ENCODE data around the gene YIF1B. TPM values are rescaled to one million over a fixed set of nuclear protein-coding genes. Genes with fewer than 3 reads are reported as not detected.

YIF1B gene
- total RNA-seq, 1 donor from 2014 or later = 93.3 TPM

DNA sequence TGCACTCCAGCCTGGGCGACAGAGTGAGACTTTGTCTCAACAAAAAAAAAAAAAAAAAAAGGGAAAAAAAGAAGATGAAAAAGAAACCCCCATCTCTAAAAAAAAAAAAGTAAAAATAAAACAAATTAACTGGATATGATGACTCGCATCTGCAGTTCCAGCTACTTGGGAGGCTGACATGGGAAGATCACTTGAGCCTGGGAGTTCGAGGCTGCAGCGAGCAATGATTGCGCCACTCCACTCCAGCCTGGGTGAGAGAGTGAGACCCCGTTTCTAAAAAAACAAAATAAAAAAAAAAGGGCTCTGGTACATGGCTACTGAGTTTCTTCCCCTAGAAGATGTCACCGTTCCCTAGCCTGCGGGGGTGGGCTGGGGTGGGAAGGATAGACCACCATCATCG lies 17.5 kb upstream of the YIF1B start:
- peaks cover 6% of the 10 kb centered on the region for H3K36me3 Mint-ChIP-seq (ENCODE audit: low read depth)
- H3K4me1 Mint-ChIP-seq (ENCODE audit: low read depth) = peaks cover 7% of the 10 kb centered on the region
- H3K27ac Mint-ChIP-seq (ENCODE audit: unreplicated experiment) = no peak overlapping the region
- DNase-seq (ENCODE audit: low spot score) = no peak
- H3K9me3 Mint-ChIP-seq (ENCODE audit: low read depth) = no peaks in the 10 kb centered on the region
- TF ChIP-seq, protein P1, sequence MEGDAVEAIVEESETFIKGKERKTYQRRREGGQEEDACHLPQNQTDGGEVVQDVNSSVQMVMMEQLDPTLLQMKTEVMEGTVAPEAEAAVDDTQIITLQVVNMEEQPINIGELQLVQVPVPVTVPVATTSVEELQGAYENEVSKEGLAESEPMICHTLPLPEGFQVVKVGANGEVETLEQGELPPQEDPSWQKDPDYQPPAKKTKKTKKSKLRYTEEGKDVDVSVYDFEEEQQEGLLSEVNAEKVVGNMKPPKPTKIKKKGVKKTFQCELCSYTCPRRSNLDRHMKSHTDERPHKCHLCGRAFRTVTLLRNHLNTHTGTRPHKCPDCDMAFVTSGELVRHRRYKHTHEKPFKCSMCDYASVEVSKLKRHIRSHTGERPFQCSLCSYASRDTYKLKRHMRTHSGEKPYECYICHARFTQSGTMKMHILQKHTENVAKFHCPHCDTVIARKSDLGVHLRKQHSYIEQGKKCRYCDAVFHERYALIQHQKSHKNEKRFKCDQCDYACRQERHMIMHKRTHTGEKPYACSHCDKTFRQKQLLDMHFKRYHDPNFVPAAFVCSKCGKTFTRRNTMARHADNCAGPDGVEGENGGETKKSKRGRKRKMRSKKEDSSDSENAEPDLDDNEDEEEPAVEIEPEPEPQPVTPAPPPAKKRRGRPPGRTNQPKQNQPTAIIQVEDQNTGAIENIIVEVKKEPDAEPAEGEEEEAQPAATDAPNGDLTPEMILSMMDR (IDR thresholded peaks at IDR 0.05) = no peak
- no peaks in the 10 kb centered on the region for H3K27me3 Mint-ChIP-seq (ENCODE audit: low read depth)
- H3K4me3 Mint-ChIP-seq (ENCODE audit: unreplicated experiment) = no peak overlapping the region

DNA sequence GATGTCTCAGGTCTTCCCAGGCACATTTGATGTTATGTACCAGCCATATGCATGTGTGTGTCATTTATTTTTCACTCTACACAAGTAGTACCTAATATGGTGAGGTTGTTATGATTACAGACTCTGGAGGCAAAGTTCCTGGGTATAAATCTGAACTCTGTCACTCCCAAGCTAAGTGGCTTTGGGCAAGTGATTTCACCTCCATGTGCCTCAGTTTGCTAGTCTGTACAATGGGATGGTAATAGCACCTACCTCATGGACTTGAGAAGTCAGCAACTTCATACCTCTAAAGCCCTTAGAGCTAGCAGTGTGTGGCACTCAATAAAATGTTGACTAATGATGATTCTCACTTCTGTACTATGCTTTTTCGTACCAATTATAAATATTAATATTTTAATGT lies 16.0 kb upstream of the YIF1B start:
- peaks cover 2% of the 10 kb centered on the region for H3K4me1 Mint-ChIP-seq (ENCODE audit: low read depth)
- no peak for DNase-seq (ENCODE audit: low spot score)
- TF ChIP-seq, protein P1 (IDR thresholded peaks at IDR 0.05) = no peak
- H3K9me3 Mint-ChIP-seq (ENCODE audit: low read depth) = no peaks in the 10 kb centered on the region
- H3K36me3 Mint-ChIP-seq (ENCODE audit: low read depth) = peaks cover 15% of the 10 kb centered on the region
- no peak overlapping the region for H3K4me3 Mint-ChIP-seq (ENCODE audit: unreplicated experiment)
- H3K27me3 Mint-ChIP-seq (ENCODE audit: low read depth) = no peaks in the 10 kb centered on the region
- H3K27ac Mint-ChIP-seq (ENCODE audit: unreplicated experiment) = no peak overlapping the region

DNA sequence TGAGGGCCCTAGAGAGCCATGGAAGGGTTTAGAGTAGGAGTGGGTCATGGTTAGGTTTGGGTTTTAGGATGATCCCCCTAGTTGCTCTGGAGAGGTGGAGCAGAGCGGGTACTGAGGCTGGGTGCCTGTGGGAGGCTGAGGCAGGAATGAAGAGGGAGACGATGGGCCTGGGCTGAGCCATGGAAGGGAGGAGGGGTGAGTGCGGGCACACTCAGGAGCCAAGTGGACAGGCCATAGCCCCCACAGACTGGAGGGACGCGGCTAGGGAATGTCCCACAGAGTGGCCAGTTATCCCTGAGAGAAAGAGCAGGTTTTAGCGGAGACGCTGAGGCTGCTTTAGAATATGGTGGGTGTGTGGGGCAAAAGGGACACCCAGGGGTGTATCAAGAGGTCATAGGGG lies 13.9 kb upstream of the YIF1B start:
- Mint-ChIP-seq H3K4me1 (ENCODE audit: low read depth) (no peaks in the 10 kb centered on the region), H3K4me3 (ENCODE audit: unreplicated experiment) (no peak overlapping the region), H3K27ac (ENCODE audit: unreplicated experiment) (peak overlapping the region; percentile 19), H3K27me3 (ENCODE audit: low read depth) (no peaks in the 10 kb centered on the region), H3K9me3 (ENCODE audit: low read depth) (no peaks in the 10 kb centered on the region), H3K36me3 (ENCODE audit: low read depth) (peaks cover 25% of the 10 kb centered on the region)
- TF ChIP-seq, protein P1 (IDR thresholded peaks at IDR 0.05) = no peak
- no peak for DNase-seq (ENCODE audit: low spot score)

DNA sequence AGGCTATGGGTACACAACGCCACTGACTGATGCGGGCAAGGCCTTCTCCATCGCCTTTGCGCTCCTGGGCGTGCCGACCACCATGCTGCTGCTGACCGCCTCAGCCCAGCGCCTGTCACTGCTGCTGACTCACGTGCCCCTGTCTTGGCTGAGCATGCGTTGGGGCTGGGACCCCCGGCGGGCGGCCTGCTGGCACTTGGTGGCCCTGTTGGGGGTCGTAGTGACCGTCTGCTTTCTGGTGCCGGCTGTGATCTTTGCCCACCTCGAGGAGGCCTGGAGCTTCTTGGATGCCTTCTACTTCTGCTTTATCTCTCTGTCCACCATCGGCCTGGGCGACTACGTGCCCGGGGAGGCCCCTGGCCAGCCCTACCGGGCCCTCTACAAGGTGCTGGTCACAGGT lies 10.8 kb upstream of the YIF1B start:
- no peak for DNase-seq (ENCODE audit: low spot score)
- Mint-ChIP-seq H3K9me3 (ENCODE audit: low read depth) (no peaks in the 10 kb centered on the region), H3K36me3 (ENCODE audit: low read depth) (peaks cover 31% of the 10 kb centered on the region), H3K4me3 (ENCODE audit: unreplicated experiment) (no peak overlapping the region), H3K27me3 (ENCODE audit: low read depth) (no peaks in the 10 kb centered on the region), H3K27ac (ENCODE audit: unreplicated experiment) (no peak overlapping the region), H3K4me1 (ENCODE audit: low read depth) (peaks cover 15% of the 10 kb centered on the region)
- TF ChIP-seq, protein P1 (IDR thresholded peaks at IDR 0.05) = no peak

DNA sequence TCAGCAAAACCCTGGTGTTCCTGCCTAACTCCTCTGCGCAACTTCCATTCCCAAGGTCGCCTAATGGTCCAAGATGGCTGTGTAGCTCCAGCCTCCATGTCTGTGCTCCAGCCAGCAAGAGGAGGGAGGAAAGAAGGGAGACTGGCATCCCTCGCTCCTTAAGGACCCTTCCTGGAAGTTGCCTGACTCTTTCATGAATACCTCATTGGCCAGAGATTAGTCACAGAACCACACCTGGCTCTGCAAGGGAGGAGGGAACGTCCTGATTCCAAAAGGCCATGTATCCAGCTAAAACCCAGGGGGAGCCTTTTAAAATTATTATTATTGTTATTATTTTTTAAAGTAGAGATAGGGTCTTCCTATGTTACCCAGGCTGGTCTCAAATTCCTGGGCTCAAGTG lies 8.7 kb upstream of the YIF1B start:
- peaks cover 28% of the 10 kb centered on the region for H3K36me3 Mint-ChIP-seq (ENCODE audit: low read depth)
- no peak for DNase-seq (ENCODE audit: low spot score)
- no peak overlapping the region for H3K4me3 Mint-ChIP-seq (ENCODE audit: unreplicated experiment)
- H3K9me3 Mint-ChIP-seq (ENCODE audit: low read depth) = no peaks in the 10 kb centered on the region
- H3K27me3 Mint-ChIP-seq (ENCODE audit: low read depth) = no peaks in the 10 kb centered on the region
- no peak overlapping the region for H3K27ac Mint-ChIP-seq (ENCODE audit: unreplicated experiment)
- H3K4me1 Mint-ChIP-seq (ENCODE audit: low read depth) = peaks cover 29% of the 10 kb centered on the region
- TF ChIP-seq, protein P1 (IDR thresholded peaks at IDR 0.05) = no peak
